ENCODE measurements around the gene KCNK15.

DNA sequence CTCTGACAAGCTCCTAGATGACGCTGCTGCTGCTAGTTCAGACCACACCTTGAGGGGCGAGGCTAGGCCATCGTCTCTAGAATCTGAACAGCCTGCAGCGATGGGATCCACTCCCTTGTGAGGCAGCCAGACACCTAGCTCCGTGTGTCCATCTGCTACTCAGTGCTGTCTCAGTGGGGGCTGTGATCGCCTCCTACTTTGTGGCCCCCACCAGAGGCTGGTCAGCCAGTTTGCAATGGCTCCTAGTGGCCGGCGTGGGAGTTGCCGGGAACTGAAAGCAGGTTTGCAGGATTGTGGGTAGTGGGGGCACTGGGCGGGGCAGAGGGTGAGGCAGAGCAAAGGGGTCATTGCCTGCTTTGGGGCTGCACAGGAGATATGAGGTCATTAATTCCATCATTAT, 27.7 kb upstream of the KCNK15 start:
- TF ChIP-seq, protein P1, sequence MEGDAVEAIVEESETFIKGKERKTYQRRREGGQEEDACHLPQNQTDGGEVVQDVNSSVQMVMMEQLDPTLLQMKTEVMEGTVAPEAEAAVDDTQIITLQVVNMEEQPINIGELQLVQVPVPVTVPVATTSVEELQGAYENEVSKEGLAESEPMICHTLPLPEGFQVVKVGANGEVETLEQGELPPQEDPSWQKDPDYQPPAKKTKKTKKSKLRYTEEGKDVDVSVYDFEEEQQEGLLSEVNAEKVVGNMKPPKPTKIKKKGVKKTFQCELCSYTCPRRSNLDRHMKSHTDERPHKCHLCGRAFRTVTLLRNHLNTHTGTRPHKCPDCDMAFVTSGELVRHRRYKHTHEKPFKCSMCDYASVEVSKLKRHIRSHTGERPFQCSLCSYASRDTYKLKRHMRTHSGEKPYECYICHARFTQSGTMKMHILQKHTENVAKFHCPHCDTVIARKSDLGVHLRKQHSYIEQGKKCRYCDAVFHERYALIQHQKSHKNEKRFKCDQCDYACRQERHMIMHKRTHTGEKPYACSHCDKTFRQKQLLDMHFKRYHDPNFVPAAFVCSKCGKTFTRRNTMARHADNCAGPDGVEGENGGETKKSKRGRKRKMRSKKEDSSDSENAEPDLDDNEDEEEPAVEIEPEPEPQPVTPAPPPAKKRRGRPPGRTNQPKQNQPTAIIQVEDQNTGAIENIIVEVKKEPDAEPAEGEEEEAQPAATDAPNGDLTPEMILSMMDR (IDR thresholded peaks at IDR 0.05): peak in 1 of 3 experiments; percentile 14
- no peak for TF ChIP-seq POLR2A (IDR thresholded peaks at IDR 0.05)
- TF ChIP-seq POLR2AphosphoS5 (IDR thresholded peaks at IDR 0.05; ENCODE audit: insufficient read depth in 1 of 2, low read depth in 1 of 2): no peak

Measured in vagina (tissue), 2 donors.